Smooth muscle cell (in vitro differentiated cells): Measurements from ENCODE around the gene MEP1A. TPM values are rescaled to one million over a fixed set of nuclear protein-coding genes. Genes with fewer than 3 reads are reported as not detected.
A peak's percentile ranks its signal among the peaks of the same experiment; 100 is the strongest.
"Not testable (repeated sequence)": the region's sequence is repeated elsewhere in the genome, so short reads cannot be mapped to it uniquely, and the experiment has no call there.

Experiments used
- DNase-seq: peaks from one replicate; lab custom pipeline; 2025; ENCODE audit not compliant: unreplicated experiment; lab: John Stamatoyannopoulos, UW
- H2AFZ ChIP-seq: fragments of 200-600 bp; sonication (generic); 2 replicates; pipeline ENCODE4 v1.6.0; 2016; ENCODE audit warnings: antibody characterized with exemption, low read depth, mild to moderate bottlenecking
- H3F3A ChIP-seq: fragments of 200-600 bp; sonication (generic); 2 replicates; pipeline ENCODE4 v1.6.0; 2017; ENCODE audit warnings: antibody characterized with exemption, low read depth
- H3K27ac ChIP-seq: fragments of 200-600 bp; sonication (generic); 2 replicates; pipeline ENCODE4 v1.5.1; 2016; ENCODE audit warnings: low read depth, mild to moderate bottlenecking
- H3K27me3 ChIP-seq: fragments of 200-600 bp; sonication (generic); 2 replicates; pipeline ENCODE4 v1.6.1; 2016; ENCODE audit warnings: low read depth, mild to moderate bottlenecking
- H3K36me3 ChIP-seq: fragments of 200-600 bp; sonication (generic); 2 replicates; pipeline ENCODE4 v1.5.1; 2016; ENCODE audit warnings: low read depth
- H3K4me1 ChIP-seq: fragments of 200-600 bp; sonication (generic); 2 replicates; pipeline ENCODE4 v1.5.1; 2016; ENCODE audit warnings: low read depth
- H3K4me2 ChIP-seq: fragments of 200-600 bp; sonication (generic); 2 replicates; pipeline ENCODE4 v1.6.0; 2016; ENCODE audit warnings: mild to moderate bottlenecking
- H3K4me3 ChIP-seq: fragments of 200-600 bp; sonication (generic); 2 replicates; pipeline ENCODE4 v1.5.1; 2016; ENCODE audit warnings: mild to moderate bottlenecking
- H3K79me2 ChIP-seq: fragments of 200-600 bp; sonication (generic); 2 replicates; pipeline ENCODE4 v1.6.0; 2016; ENCODE audit warnings: low read depth, mild to moderate bottlenecking
- H3K9ac ChIP-seq: fragments of 200-600 bp; sonication (generic); 2 replicates; pipeline ENCODE4 v1.6.0; 2016; ENCODE audit warnings: low read depth
- H3K9me3 ChIP-seq: fragments of 200-600 bp; sonication (generic); replicated peaks from 2 replicates; pipeline ENCODE4 v1.5.1; 2016; ENCODE audit warnings: low read depth
- H4K20me1 ChIP-seq: fragments of 200-600 bp; sonication (generic); 2 replicates; pipeline ENCODE4 v1.6.0; 2016; ENCODE audit warnings: low read depth
- WGBS: methylation state at CpG from one replicate; pipeline ENCODE4 v1.1.7; 2016; ENCODE audit warnings: low lambda C conversion rate; 5-methylcytosine and 5-hydroxymethylcytosine counted together
- polyA plus RNA-seq: library from polyadenylated mRNA; unstranded; fragments of >200 nt; fragmentation: Nextera tagmentation; extraction: Ambion mirVana; gene quantifications from 2 replicates; pipeline ENCODE4 v1.2.1, GENCODE V29; 2016
- total RNA-seq: library from RNA; depleted of rRNA; stranded (reverse); fragments of >200 nt; gene quantifications from 2 replicates; pipeline ENCODE4 v1.2.3, GENCODE V29; 2014
- TF ChIP-seq, protein P1 (sequence below): fragments of 200-600 bp; sonication (generic); IDR thresholded peaks from 2 replicates; pipeline ENCODE4 v1.5.1; 2017; ENCODE audit warnings: borderline replicate concordance, mild to moderate bottlenecking, antibody characterized with exemption; ENCODE audit not compliant: insufficient read depth, poor library complexity, severe bottlenecking

The MEP1A gene
- total and polyA plus RNA-seq, 2 experiments from 2014 or later = not detected

DNA sequence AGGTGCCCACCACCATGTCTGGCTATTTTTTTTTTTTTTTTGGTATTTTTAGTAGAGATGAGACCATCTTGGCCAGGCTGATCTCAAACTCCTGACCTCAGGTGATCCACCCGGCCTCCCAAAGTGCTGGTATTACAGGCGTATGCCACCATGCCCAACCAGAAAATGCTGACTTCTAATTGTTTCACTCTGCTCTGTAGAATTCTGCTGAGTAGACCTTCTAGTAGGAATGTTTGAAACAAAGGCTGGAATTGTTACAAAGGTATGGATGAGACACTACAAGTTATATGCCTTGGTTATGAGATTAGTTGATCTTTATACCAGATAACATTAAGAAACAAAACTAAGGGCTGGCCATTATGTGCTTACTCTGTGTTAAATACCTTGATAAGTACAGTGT, 44.8 kb downstream of the MEP1A start:
- TF ChIP-seq, protein P1, sequence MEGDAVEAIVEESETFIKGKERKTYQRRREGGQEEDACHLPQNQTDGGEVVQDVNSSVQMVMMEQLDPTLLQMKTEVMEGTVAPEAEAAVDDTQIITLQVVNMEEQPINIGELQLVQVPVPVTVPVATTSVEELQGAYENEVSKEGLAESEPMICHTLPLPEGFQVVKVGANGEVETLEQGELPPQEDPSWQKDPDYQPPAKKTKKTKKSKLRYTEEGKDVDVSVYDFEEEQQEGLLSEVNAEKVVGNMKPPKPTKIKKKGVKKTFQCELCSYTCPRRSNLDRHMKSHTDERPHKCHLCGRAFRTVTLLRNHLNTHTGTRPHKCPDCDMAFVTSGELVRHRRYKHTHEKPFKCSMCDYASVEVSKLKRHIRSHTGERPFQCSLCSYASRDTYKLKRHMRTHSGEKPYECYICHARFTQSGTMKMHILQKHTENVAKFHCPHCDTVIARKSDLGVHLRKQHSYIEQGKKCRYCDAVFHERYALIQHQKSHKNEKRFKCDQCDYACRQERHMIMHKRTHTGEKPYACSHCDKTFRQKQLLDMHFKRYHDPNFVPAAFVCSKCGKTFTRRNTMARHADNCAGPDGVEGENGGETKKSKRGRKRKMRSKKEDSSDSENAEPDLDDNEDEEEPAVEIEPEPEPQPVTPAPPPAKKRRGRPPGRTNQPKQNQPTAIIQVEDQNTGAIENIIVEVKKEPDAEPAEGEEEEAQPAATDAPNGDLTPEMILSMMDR = no peak
- Histone ChIP-seq H3K4me2 (no peak overlapping the region), H3K79me2 (no peaks in the 10 kb centered on the region), H3K9me3 (no peaks in the 10 kb centered on the region), H2AFZ (no peak overlapping the region), H3K4me1 (no peaks in the 10 kb centered on the region), H3K9ac (no peak overlapping the region), H3K36me3 (no peaks in the 10 kb centered on the region), H3K4me3 (no peak overlapping the region), H3K27ac (no peak overlapping the region), H3K27me3 (no peaks in the 10 kb centered on the region), H4K20me1 (no peaks in the 10 kb centered on the region), H3F3A (no peaks in the 10 kb centered on the region)
- DNase-seq = no peak
- 100% methylated on average over 2 of the region's 2 CpGs for WGBS

- H3K4me1 ChIP-seq, H3K9ac ChIP-seq, H2AFZ ChIP-seq, H3F3A ChIP-seq, H3K79me2 ChIP-seq, DNase-seq, H3K4me3 ChIP-seq, H3K27me3 ChIP-seq, H4K20me1 ChIP-seq, H3K27ac ChIP-seq, H3K36me3 ChIP-seq, H3K4me2 ChIP-seq, H3K9me3 ChIP-seq: not testable (repeated sequence)
- 86% methylated on average over 6 of the region's 6 CpGs for WGBS
Observed at GRCh38 chr6:46842252-46842846, 49.2 kb downstream of the MEP1A start.

GRCh38 chr6:46845126-46845525, 51.9 kb downstream of the MEP1A start:
- Histone ChIP-seq H3K27ac (no peak overlapping the region), H3K4me3 (no peak overlapping the region), H3K4me1 (peaks cover 7% of the 10 kb centered on the region), H4K20me1 (no peaks in the 10 kb centered on the region), H3K4me2 (no peak overlapping the region), H3K27me3 (no peaks in the 10 kb centered on the region), H2AFZ (no peak overlapping the region), H3K36me3 (no peaks in the 10 kb centered on the region), H3K9ac (no peak overlapping the region), H3K79me2 (no peaks in the 10 kb centered on the region), H3K9me3 (no peaks in the 10 kb centered on the region), H3F3A (no peaks in the 10 kb centered on the region)
- WGBS = 77% methylated on average over 5 of the region's 5 CpGs
- no peak for DNase-seq
- TF ChIP-seq, protein P1 = no peak

- Histone ChIP-seq H3K36me3 (no peaks in the 10 kb centered on the region), H3K9ac (no peak overlapping the region), H4K20me1 (no peaks in the 10 kb centered on the region), H3F3A (no peaks in the 10 kb centered on the region), H3K4me1 (peaks cover 7% of the 10 kb centered on the region), H3K27me3 (no peaks in the 10 kb centered on the region), H3K4me2 (peak overlapping the region; percentile 83), H3K79me2 (no peaks in the 10 kb centered on the region), H3K4me3 (peak overlapping the region; percentile 44), H3K27ac (no peak overlapping the region), H2AFZ (peak overlapping the region; percentile 84), H3K9me3 (no peaks in the 10 kb centered on the region)
- DNase-seq = peak; percentile 51
- TF ChIP-seq, protein P1 = peak; percentile 99
- 6% methylated on average over 25 of the region's 25 CpGs for WGBS
Observed at GRCh38 chr6:46848684-46849360, 55.6 kb downstream of the MEP1A start.
